ENCODE results near the gene STH. TPM values are rescaled to one million over a fixed set of nuclear protein-coding genes. Genes with fewer than 3 reads are reported as not detected.

Gene STH
- polyA plus RNA-seq, 1 donor (not counting 4 experiments of a cell fraction or from before 2014, with no cell fraction given), result not detected

DNA sequence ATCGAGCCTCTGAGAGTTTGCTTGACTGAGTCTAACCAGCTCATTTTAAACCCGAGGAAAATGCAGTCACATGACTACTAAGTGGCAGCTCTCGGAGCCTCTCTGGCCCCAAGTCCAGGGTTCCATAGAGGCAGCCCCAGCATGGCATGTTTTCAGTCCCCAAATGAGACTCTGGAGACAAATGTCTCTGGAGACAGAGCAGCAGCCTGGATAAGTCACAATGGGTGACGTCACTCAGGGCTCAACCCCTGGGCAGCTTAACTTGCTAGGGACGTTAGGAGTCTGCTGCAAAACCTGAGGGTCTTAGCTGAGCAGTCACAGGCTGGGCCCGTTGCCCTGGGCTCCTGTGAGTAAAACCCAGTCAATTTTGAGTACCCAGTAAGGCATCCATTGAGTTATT lies 6.9 kb upstream of the STH start:
- Histone ChIP-seq H3K79me2 (ENCODE audit: control insufficient read depth, insufficient read depth, low read length) (no peaks in the 10 kb centered on the region), H3K4me2 (ENCODE audit: control insufficient read depth, extremely low read depth, insufficient read depth, low read depth, low read length) (no peak overlapping the region), H3K9ac (ENCODE audit: control insufficient read depth, extremely low read depth, insufficient read depth, low read length) (no peak overlapping the region), H3K4me3 (ENCODE audit: control insufficient read depth in 2 of 3, extremely low read depth in 1 of 3, insufficient read depth in 2 of 3, low read depth in 1 of 3, low read length in 3 of 3) (no peak overlapping the region), H3K27me3 (ENCODE audit: control insufficient read depth, extremely low read depth, insufficient read depth, low read length) (peaks cover 14% of the 10 kb centered on the region), H3K27ac (ENCODE audit: control insufficient read depth, insufficient read depth, low read length) (no peak overlapping the region), H3K4me1 (ENCODE audit: control insufficient read depth, extremely low read depth, insufficient read depth, low read length) (no peaks in the 10 kb centered on the region), H4K20me1 (ENCODE audit: control insufficient read depth, extremely low read depth, insufficient read depth, low read length) (no peaks in the 10 kb centered on the region), H3K36me3 (ENCODE audit: control insufficient read depth in 2 of 2, extremely low read depth in 1 of 2, insufficient read depth in 2 of 2, low read length in 2 of 2) (no peaks in the 10 kb centered on the region), H3K9me3 (ENCODE audit: control insufficient read depth, low read depth, low read length) (no peaks in the 10 kb centered on the region), H3K9me1 (ENCODE audit: control insufficient read depth, extremely low read depth, insufficient read depth, low read length) (no peaks in the 10 kb centered on the region), H2AFZ (ENCODE audit: control insufficient read depth, low read length) (no peak overlapping the region)
- FAIRE-seq (no peak), DNase-seq (ENCODE audit: low read depth, low spot score) (no peak)
- dilution Hi-C loops (cut with MboI; ENCODE audit: extremely low pct_ligation_motif_present, low sequenced_read_pairs), result no loop called here
- TF ChIP-seq EZH2 (IDR thresholded peaks at IDR 0.05; ENCODE audit: low read length), result no peak
- TF ChIP-seq CTCF (optimal IDR thresholded peaks at IDR 0.05 in 1 of 3, IDR thresholded peaks at IDR 0.05 in 1 of 3, conservative IDR thresholded peaks at IDR 0.05 in 1 of 3; ENCODE audit: extremely low read depth in 1 of 3, insufficient read depth in 2 of 3, low read length in 3 of 3), result no peak

DNA sequence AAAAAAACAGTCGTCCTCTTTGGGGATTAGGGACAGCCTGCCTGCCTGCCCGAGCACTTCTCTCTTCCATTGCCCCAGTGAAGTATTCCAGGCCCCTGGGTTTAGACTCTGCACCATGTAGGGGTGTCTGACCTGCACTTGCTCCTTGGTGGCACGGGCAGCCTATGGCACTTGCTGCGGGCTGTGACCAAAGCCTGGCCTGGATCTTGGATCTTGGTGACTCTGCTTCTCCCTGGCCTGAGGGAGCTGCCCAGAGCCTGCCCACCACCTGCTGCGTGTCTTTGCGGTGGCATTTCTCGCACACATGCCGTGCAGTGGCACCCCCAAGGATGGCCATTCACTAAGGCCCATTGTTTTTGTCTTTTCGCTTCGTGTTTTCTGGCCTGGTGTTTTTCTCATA lies 6.1 kb upstream of the STH start:
- Histone ChIP-seq H3K4me1 (ENCODE audit: control insufficient read depth, extremely low read depth, insufficient read depth, low read length) (no peaks in the 10 kb centered on the region), H4K20me1 (ENCODE audit: control insufficient read depth, extremely low read depth, insufficient read depth, low read length) (no peaks in the 10 kb centered on the region), H3K27ac (ENCODE audit: control insufficient read depth, insufficient read depth, low read length) (no peak overlapping the region), H3K36me3 (ENCODE audit: control insufficient read depth in 2 of 2, extremely low read depth in 1 of 2, insufficient read depth in 2 of 2, low read length in 2 of 2) (no peaks in the 10 kb centered on the region), H3K27me3 (ENCODE audit: control insufficient read depth, extremely low read depth, insufficient read depth, low read length) (peaks cover 15% of the 10 kb centered on the region), H3K9ac (ENCODE audit: control insufficient read depth, extremely low read depth, insufficient read depth, low read length) (no peak overlapping the region), H3K79me2 (ENCODE audit: control insufficient read depth, insufficient read depth, low read length) (no peaks in the 10 kb centered on the region), H3K4me2 (ENCODE audit: control insufficient read depth, extremely low read depth, insufficient read depth, low read depth, low read length) (no peak overlapping the region), H3K4me3 (ENCODE audit: control insufficient read depth in 2 of 3, extremely low read depth in 1 of 3, insufficient read depth in 2 of 3, low read depth in 1 of 3, low read length in 3 of 3) (no peak overlapping the region), H3K9me1 (ENCODE audit: control insufficient read depth, extremely low read depth, insufficient read depth, low read length) (no peaks in the 10 kb centered on the region), H3K9me3 (ENCODE audit: control insufficient read depth, low read depth, low read length) (no peaks in the 10 kb centered on the region), H2AFZ (ENCODE audit: control insufficient read depth, low read length) (no peak overlapping the region)
- dilution Hi-C loops (cut with MboI; ENCODE audit: extremely low pct_ligation_motif_present, low sequenced_read_pairs), result no loop called here
- no peak for FAIRE-seq
- no peak for DNase-seq (ENCODE audit: low read depth, low spot score)
- TF ChIP-seq EZH2 (IDR thresholded peaks at IDR 0.05; ENCODE audit: low read length), result no peak
- no peak for TF ChIP-seq CTCF (optimal IDR thresholded peaks at IDR 0.05 in 1 of 3, IDR thresholded peaks at IDR 0.05 in 1 of 3, conservative IDR thresholded peaks at IDR 0.05 in 1 of 3; ENCODE audit: extremely low read depth in 1 of 3, insufficient read depth in 2 of 3, low read length in 3 of 3)
